ENCODE measurements around the gene STK40. TPM values are rescaled to one million over a fixed set of nuclear protein-coding genes. Genes with fewer than 3 reads are reported as not detected.

STK40 gene
- total and polyA plus RNA-seq, 8 donors: 21.2 to 68.1 (median 37.6) TPM

DNA sequence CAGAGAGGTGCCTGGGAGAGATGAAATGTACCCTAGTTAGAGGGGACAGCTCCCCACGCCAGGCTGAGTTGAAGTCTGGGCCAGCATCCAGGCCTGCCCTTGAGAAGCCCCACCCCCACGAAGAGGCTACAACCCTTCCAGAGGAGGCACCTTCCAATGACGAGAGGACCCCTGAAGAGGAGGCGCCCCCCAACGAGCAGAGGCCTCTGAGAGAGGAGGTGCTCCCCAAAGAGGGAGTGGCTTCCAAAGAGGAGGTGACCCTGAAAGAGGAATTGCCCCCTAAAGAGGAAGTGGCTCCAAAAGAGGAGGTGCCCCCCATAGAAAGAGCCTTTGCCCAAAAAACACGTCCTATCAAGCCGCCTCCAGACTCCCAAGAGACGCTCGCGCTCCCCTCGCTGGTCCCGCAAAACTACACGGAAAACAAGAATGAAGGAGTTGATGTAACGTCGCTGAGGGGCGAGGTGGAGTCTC, 65.4 kb downstream of the STK40 start:
- no peaks in the 10 kb centered on the region for H3K36me3 ChIP-seq
- no peak for FAIRE-seq
- no peak for ATAC-seq
- H3K27me3 ChIP-seq: no peaks in the 10 kb centered on the region
- peaks cover 0 to 7% (median 0%) of the 10 kb centered on the region in 3 donors for H3K4me1 ChIP-seq
- intact Hi-C loops (cut with DNase I): no loop called here
- H3K27ac ChIP-seq: no peak overlapping the region
- DNase-seq: peak in 1 of 6 donors; percentile 43
- peak overlapping the region in 1 of 4 donors; percentile 70 for H3K4me3 ChIP-seq
- 60 to 65% methylated on average over 16 of the region's 16 CpGs for WGBS, 2 donors
- TF ChIP-seq, protein P1, sequence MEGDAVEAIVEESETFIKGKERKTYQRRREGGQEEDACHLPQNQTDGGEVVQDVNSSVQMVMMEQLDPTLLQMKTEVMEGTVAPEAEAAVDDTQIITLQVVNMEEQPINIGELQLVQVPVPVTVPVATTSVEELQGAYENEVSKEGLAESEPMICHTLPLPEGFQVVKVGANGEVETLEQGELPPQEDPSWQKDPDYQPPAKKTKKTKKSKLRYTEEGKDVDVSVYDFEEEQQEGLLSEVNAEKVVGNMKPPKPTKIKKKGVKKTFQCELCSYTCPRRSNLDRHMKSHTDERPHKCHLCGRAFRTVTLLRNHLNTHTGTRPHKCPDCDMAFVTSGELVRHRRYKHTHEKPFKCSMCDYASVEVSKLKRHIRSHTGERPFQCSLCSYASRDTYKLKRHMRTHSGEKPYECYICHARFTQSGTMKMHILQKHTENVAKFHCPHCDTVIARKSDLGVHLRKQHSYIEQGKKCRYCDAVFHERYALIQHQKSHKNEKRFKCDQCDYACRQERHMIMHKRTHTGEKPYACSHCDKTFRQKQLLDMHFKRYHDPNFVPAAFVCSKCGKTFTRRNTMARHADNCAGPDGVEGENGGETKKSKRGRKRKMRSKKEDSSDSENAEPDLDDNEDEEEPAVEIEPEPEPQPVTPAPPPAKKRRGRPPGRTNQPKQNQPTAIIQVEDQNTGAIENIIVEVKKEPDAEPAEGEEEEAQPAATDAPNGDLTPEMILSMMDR (IDR thresholded peaks at IDR 0.05): no peak
- H3K9me3 ChIP-seq: no peaks in the 10 kb centered on the region

DNA sequence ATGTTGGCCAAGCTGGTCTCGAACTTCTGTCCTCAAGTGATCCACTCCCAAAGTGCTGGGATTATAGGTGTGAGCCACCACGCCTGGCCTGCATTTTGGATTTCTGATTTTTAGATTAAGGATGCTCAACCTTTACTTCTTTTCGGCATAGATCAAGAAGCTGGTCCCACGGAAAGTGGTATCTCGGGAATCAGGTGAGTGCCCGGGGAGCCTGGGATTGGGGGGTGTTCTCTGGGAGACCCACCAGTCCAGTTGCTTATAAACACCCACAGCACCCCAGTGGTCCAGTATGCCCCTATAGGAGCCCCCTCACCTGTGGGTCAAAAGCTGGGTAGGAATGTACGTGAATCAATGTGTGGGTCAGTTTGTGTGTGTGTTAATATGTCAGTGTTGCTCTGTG, 76.3 kb downstream of the STK40 start:
- TF ChIP-seq, protein P1 (IDR thresholded peaks at IDR 0.05): no peak
- H3K9me3 ChIP-seq: no peaks in the 10 kb centered on the region
- DNase-seq (no peak), ATAC-seq (no peak), FAIRE-seq (no peak)
- H3K4me1 ChIP-seq: peaks cover 0 to 4% (median 0%) of the 10 kb centered on the region in 3 donors
- H3K36me3 ChIP-seq: peaks cover 0 to 1% (median 0%) of the 10 kb centered on the region in 3 donors
- no peak overlapping the region for H3K4me3 ChIP-seq
- no peaks in the 10 kb centered on the region for H3K27me3 ChIP-seq
- 93 to 95% methylated on average over 7 of the region's 7 CpGs for WGBS, 2 donors
- H3K27ac ChIP-seq: no peak overlapping the region
- intact Hi-C loops (cut with DNase I): no loop called here

DNA sequence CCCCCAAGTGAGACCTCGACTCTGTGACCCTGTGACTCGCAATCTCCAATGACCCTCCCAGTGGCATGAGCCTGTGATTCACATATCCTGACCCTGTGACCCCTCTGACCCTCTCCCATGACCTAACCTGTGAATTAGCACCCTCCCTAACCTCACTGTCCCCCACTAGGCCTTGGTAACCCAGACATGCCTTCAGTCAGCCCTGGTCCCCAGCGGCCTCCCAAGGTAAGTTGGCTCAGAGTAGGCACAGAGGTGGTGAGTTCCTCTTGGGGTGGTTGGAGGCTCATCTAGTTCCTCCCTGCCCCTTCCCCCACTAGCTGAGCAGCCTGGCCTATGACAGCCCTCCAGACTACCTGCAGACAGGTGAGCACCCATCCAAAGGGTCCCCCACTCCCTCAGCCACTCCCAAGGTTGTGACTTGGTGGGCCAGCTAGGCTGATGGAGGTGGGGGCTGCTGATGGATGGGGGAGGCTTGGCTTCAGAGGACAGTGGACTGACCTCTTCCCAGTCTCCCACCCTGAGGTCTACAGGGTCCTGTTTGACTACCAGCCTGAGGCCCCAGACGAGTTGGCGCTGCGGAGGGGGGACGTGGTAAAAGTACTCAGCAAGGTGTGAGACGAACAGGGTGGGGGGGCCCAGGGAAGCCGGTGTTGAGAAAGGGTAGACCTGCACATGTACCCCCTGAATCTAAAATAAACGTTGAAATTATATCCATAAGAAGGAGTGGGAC, 78.0 kb downstream of the STK40 start:
- H3K4me3 ChIP-seq: peak overlapping the region in 1 of 4 donors; percentile 70
- FAIRE-seq (no peak), ATAC-seq (no peak), DNase-seq (peak in 1 of 6 donors; percentile 26)
- intact Hi-C loops (cut with DNase I): no loop called here
- H3K36me3 ChIP-seq: peaks cover 0 to 12% (median 6%) of the 10 kb centered on the region in 3 donors
- H3K27me3 ChIP-seq: no peaks in the 10 kb centered on the region
- TF ChIP-seq, protein P1 (IDR thresholded peaks at IDR 0.05): no peak
- H3K9me3 ChIP-seq: no peaks in the 10 kb centered on the region
- peaks cover 0 to 4% (median 0%) of the 10 kb centered on the region in 3 donors for H3K4me1 ChIP-seq
- 79 to 85% methylated on average over 9 to 10 of the region's 10 CpGs for WGBS, 2 donors
- H3K27ac ChIP-seq: no peak overlapping the region

GRCh38 chr1:36306902-36307456, 78.7 kb downstream of the STK40 start:
- Histone ChIP-seq H3K4me3 (peak overlapping the region; percentile 44 to 79 (median 68)), H3K9me3 (no peaks in the 10 kb centered on the region), H3K36me3 (peaks cover 0 to 16% (median 11%) of the 10 kb centered on the region in 3 donors), H3K27me3 (no peaks in the 10 kb centered on the region), H3K4me1 (peaks cover 0 to 4% (median 0%) of the 10 kb centered on the region in 3 donors), H3K27ac (peak overlapping the region; percentile 37 to 63 (median 58))
- no peak for FAIRE-seq
- peak; percentile 96 to 98 (median 97) for ATAC-seq
- TF ChIP-seq, protein P1 (IDR thresholded peaks at IDR 0.05): no peak
- intact Hi-C loops (cut with DNase I): no loop called here
- peak; percentile 85 to 95 (median 88) for DNase-seq
- WGBS, 2 donors: 3 to 4% methylated on average over 46 of the region's 46 CpGs

All from pancreas (tissue), 10 donors.